Activated effector memory CD4-positive, alpha-beta T cell treated with Interleukin-2 at 50 U/mL for 16 hours (primary cell): ENCODE results near the gene SUSD6.
"Not testable (repeated sequence)": the region's sequence is repeated elsewhere in the genome, so short reads cannot be mapped to it uniquely, and the experiment has no call there.

Source experiments
- DNase-seq: peaks from one replicate; pipeline ENCODE4 v3.0.0-alpha.2; 2020

SUSD6 gene

DNA sequence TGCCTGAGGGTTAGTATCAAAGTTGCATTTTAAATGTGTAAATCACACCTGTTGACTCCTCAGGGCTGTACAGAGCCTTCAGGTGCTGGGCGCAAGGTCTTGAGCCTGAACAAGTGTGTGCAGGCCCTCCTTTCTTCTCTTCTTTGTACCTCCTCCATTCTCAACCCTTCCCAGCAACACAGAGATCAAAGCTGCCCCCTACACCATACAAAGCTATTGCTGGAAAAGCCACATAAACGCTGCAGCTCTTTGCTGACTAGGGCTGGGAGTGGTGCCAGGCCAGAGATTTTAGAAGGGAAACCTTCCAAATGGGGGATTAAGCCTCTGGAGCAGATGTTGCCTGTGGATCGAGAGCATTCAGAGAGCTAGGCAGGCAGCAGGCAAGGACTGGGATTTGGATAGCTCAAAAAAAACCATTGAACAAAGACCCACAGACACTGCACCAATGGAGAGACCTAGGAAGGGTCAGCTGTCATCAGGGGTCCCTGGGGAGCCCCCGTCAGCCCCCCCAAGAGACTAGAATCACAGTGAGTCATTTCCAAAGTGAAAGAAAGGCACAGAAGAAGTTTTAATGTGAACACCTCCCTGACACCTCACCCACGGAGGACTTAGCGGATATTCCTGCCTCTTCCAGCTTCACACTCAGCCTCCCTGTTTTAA lies 18.2 kb upstream of the SUSD6 start:
- DNase-seq: no peak

DNA sequence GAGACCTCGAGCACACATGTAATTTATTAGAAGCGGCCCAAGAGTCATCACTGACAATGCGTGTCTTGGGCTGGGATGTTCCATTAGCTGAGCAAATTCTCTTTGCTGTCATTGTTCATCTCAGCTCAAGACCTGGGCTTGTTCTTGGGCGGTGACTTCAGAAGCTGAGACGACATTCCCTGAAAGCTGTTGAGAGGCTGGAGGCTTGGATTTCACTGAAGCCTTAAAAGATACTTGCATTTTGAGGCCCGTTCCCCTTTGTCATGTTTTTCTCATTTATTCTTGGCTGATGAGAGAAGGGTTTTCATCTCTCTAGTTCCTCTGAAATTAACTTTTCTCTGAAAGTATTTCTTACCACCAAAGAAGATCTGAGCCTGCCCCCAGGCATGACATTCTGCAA lies 16.6 kb upstream of the SUSD6 start:
- no peak for DNase-seq

DNA sequence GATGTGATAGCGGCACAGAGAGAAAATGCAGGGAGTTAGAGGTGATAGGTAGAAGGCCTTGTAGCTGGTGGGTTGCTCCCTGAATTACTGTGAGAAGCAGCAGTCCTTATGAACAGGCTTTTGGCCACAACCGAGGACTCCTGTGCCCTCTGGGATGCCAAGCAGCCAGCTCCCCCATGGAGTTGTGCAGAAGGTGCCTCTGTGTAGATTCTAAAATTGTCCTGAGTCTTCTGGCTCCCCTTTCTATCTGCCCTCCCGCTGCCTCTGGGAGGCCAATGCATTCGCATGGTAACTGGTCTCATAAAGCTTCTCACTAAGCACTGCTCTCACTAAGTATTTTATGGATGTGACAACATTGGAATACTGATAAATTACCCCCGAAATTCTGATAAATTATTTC lies 16.1 kb upstream of the SUSD6 start:
- DNase-seq: no peak

DNA sequence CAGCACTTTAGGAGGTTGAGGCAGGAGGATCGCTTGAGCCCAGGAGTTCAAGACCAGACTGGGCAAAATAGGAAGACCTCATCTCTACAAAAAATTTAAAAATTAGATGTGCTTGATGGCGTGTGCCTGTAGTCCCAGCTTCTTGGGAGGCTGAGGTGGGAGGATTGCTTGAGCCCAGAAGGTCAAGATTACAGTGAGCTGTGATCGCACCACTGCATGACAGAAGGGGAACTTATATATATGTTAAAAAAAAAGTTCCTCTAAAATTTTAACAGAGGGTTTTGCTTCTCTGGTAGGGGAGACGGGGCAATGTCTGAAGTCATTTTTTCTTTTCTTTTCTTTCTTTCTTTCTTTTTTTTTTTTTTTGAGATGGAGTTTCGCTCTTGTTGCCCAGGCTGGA lies 12.0 kb upstream of the SUSD6 start:
- DNase-seq: not testable (repeated sequence)

DNA sequence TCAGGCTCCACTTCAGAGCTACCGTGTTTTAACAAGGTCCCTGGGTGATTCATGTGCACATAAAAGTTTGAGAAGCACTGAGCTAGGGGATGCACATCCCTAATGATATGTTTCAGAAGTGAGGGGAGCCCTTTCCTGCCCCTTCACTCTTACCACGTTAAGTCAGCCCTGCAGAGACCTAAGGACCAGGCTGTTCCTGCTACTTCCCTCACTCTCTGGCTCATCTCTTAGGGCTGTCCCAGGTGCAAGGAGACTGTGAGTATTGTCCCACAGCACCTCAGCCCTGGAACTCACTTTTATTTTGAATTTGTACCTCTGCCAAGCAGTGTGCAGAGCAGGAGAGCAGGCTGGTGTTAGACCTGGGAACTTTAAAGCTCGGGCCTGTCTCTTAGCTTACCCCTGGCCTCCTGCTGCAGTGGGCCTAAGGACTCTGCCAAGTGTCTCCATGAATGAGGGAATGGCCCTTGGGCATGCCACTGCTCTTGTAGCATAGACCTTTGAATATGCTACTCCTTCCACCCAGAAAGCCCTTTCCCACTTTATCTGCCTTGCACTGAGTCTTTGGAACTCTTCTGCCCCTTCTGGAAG lies 11.0 kb upstream of the SUSD6 start:
- no peak for DNase-seq

DNA sequence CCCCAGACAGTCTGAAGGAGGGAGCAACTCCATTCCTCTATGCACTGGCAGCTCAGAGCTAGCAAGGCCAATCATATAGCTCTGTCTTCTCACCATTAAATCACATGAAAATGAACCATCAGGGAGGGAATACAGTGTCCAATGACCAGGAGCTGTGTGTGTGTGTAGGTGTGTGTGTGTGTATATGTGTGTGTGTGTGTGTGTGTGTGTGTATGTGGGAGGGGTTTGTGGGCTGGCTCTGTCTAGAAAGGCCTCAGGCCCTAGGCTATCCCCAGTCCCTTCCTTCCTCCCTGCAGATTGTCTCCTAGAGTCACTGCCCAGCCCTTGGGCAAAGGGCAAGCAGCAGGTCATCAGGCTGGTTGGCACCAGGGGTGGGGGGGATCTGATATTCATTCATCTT lies 5.7 kb upstream of the SUSD6 start:
- DNase-seq: no peak

DNA sequence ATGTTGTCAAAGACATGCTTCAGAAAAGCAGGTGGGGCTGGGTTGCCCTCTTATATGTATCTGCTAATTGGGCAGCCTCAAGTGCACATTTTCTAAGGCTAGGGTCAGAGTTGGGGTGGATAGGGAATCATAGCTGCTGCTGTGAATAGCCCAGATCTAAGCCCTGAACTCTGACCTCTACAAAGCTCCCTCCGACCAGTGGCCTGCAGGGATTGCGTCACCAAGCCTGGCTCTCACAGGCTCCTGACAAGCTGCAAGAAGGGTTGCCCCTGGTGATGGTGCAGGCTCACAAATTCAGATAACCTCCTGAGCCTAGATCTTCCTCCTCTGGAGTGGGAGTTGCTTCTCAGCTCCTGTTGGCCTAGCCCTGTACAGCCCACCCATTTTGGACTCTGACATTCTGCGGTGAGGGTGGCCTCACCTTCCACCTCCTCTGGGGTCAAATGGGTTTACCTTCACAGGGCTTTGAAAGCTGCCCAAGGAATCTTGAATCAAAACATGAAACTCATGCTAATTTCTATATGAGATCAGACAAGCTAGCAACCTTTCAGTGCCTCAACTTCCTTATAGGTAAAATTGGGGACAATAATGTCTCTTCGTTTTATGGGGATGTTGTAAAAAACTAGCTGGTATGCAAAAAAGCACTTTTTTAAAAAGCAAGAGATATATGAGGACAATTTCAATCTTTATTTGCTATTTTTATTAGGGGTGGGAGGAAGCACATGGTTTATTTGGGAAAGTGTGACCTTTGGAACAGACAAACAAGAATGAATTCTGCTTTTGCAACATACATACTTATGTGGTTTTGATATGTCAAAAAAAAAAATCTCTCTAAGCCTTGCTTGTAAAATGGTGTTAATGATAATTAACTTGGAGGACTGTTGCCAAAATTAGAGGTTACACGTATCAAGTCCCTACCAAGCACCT lies 4.9 kb upstream of the SUSD6 start:
- DNase-seq: no peak

DNA sequence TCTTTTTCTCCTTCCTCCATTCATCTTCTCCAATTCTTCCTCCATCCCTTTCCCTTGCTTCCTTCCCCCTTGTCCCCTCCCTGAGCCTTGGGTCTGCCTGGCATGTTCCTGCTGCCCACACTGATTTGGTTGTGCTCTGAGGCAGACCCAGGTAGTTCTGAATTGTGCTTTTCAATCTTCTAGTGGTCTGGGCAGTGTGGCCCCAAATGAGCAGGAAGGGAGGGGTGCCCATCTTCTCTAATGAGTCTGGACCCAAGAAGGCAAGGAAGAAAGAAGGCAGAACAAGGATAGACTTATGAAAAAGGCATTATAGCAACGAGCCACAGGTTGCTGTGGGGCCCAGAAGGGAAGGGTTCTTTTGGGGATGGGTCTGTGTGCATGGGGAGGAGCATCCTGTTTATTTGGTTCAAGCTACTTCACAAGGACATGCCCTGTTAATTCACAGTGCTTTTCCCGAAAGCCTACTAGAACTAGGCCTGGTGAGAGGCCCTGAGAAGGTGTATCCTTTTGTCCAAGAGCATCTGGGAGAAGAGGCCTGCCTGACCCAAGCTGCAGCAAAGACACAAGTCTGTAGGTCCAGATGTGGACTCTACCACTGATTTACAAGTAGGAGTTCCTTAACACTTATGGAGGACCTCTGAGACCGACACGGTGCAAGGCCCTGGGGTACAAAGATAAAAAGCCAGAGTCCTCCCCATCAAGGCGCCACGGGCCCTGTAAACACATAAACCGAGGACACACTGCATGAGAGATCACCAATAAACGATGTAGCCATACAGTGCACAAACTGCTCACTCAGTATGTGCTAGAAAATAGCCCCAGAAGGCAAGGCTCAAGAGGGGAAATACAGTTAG lies 1.1 kb upstream of the SUSD6 start:
- no peak for DNase-seq

DNA sequence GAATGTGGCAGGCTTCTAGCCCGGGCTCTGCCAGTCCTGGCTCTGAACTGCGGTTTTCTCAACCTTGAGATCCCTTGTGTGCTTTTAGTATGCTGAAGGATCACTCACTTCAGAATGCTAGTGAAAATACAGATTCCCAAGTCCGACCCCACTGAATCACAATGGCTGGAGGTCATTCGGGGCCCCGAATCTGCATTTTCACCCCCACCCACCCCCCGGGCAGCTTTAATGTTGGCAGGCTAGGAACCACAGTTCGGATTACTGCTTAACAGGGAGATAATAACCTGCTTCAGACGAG lies 573 bp upstream of the SUSD6 start:
- no peak for DNase-seq

DNA sequence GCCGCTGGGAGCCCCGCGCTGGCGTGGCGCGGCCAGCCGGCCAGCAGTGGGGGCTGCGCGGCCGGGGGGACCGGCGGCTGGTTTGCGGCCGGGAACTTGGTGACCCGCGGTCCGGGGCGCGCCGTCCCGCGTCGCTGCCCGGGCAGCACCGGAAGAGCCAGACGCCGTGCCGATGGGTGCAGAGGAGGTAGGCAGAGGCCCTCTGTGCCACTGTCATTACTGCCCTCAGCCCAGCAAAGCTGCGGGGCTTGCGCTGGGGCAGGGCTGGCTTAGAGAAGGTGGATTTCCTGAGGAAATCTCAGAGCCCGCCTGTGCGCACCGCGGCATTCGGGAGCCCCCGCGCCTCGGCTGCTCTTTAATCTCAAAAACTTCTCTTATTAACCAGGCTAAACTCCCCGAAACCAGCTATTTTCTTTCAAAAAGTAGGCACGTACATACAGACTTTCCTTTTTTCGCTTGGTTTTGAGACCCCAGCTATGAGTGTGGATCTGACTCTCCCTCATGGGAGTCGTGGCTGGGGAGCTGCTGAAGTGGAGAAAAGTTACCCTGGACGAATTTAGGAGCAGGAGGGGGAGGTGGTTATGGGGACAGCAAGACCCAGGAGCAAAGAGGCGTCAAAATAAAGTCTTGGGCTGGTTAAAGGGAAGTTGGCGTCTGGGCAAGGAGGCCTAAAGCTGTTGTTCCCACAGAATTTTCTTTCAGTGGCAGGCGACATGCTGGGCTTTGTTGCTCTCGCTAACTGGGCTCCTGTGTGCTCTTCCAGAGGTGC lies 802 bp downstream of the SUSD6 start:
- peak; percentile 46 for DNase-seq

DNA sequence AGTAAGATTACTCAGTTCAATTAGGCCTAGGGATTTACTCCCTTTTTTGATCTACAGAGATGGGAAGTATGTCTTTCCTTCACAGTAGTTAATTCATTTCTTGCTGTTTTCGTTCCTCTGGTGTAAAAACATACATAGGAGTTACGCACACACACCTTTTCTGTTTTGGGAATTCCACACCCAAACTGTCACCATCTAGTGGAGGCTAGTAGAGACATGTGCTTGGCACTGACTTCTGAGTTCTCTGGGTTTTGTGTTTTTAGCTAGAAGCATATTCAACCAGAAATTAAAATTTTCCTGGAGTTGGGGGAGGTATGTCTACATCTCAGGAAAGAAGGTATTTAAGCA lies 1.4 kb downstream of the SUSD6 start:
- no peak for DNase-seq

DNA sequence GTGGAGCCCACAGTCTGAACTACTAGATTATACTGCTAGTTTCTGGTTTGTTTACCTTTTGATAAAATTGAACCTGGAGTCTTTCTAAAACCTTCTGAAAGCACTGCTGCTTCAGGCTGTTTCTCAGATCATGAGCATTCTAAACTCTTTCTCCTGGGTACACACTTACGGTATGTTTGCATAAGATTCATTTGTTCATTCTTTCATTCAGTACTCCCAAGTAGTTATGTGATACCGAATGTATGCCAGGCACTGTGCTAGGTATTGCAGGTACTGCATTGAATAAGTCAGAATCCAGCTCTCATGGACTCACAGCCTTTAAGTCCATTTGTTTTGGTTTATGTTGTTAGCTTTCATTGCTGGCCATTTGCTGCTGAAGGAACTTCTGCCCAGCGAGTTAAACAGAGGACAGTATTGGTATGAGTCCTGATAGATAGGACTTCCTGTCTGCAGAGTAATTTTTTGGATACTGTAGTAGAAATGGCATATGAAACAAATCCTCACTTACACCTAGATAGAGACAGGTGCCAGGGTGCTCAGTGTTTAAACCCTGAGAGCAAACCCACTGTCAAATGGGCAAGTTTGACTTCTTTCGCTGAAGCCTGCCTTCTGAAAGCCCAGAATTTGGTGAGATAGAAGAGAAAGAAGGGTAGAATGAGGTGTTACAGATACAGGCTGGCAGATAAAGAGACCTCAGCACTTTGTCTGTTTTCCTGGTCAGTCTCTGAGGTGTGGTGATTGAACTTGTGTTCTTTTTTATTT lies 2.1 kb downstream of the SUSD6 start:
- DNase-seq: no peak

DNA sequence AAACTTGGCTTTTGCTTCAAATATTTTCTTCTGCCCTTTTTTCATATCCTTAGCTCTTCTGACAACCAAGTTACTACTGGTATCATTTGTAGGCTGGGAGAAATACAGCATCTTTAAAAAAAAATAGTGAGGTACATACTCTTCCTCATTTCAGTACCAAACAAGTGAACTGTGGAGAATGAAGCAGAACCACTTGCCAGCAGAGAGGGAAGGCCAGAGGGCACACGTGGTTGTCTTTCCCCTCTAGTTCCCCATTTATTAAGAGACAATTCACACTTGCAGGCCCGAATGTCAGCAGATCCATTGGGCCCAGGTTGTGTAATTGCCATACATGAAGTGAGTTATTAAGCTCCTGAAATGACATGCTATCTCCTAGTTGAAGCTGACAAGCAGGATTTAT lies 3.2 kb downstream of the SUSD6 start:
- no peak for DNase-seq

DNA sequence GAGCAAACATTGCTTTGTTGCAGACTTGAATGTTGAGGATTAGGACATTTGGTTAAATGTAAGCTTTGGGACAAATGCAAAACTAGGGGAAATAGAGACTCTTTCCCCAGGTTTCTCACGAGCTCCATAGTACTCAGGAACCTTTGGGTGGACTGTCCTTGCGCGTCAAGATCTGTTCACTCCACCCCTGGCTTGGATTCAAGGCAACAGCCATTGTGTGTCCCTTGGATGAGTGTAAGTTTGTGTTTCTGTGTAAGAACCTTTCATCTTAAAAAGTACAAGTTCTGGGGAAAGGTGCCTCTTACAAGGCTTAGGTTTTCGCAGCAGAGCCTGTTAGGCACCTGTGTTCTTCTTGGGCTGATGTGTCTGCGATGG lies 3.7 kb downstream of the SUSD6 start:
- DNase-seq: no peak

DNA sequence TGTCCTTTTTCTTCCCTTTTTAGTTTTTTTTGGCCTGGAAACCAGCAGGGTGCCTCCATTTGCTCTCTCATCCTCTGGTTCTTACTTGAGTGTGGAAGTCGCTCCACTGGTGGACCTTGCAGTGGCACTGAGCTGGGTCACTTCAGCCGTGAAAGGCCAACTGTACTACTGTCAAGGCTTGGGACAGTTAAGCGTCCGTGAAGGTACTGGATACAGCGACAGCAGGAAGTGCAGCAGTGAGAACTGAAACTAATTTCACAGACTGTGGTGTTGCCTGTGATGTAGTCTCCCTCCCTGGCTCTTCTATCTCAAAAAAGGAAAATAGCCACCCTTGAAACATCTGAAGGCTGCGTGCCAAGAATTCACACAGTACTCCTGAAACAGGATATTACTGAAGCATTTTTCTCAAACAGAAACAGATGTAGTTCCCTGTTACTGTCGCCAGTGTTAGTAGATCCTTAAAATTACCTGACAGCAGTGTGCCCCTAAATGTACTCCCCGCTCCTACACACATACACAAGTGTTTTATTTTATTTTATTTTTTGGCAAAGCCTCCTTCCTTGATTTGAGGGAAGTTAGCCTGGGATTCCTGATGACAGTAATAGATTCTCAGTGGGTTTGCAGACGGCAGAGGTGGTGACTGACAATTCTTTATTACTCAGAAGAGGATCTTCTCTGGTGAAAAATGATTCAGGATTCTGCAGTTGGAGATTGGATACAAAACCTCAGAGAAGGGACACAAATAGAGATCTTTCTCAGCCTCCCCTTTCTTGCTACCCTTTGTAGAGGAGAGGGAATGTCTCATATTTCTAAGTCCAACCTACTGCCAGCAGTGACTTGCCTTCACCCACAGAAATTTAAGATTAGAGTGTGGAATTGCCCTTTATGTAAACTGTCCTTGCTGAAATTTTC lies 4.4 kb downstream of the SUSD6 start:
- DNase-seq: peak; percentile 30

DNA sequence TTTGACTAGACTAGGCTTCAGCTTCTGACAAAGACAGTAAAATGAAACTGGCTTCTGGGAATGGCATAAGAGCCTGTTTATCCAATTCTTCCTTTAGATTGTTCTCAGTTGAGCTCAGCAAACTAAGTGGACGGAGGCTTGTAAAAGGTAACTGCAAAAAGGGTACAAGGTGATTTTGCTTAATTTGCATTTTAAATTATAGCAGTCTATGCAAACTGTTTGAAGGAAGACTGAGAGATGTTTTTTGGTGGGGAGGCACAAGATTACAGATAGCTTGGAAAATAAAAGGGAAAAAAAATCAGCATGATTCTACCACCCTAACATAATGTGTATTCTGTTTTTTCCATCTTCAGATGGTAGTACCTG lies 5.0 kb downstream of the SUSD6 start:
- no peak for DNase-seq

DNA sequence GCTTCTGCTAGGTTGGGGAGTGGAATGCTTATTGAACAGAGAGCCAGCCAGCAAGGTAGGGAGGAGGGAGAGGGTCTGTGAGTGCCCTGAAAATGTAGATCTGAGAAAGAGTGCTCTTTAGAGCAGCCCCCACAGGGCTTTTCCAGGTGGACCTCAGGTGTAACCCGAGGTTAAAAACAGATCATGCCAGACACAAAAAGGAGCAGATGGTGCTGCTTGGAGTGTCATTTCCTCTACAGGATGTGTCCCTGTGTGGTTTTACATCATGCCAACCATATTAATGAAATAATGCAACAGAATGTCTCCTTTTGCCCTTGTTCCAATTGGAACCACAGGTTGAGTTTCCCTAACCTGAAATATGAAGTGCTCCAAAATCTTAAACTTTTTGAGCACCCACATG lies 6.4 kb downstream of the SUSD6 start:
- no peak for DNase-seq

DNA sequence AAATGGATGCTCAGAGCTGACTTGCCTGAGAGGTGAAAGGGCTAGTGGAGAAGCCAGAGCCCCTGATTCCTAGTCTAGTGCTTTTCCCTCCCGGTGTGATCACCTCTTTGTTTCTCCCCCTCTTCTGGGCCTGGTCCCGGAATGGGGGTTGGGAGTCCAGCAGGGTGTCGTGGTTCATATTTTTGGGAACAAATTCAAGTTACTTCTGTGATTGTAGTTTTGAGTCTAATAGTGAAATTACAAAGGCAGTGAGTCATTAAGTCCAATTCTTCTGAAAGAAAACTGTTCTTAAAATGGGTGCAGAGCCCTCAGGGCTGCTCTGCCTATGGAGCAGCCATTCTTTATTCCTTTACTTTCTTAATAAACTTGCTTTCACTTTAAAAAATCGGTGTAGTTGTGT lies 7.6 kb downstream of the SUSD6 start:
- no peak for DNase-seq

DNA sequence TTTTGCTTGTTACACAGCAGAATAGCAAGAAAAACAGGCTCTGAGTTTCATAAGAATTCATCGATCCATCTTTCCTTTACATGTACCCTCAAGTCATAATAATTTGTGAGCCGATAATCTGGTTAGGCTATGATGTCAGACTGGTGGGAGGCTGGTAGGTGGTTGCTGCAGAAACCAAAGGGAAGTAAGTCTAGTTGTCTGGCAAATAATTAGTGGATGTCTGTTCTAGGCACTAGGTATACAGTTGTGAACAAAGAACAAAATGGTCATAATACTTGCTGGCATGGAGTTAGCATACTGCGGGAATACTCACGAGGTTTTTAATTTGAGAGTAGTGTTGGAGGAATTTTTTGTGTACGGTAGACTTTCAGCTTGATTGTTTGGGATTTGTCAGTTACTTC lies 8.8 kb downstream of the SUSD6 start:
- DNase-seq: no peak

DNA sequence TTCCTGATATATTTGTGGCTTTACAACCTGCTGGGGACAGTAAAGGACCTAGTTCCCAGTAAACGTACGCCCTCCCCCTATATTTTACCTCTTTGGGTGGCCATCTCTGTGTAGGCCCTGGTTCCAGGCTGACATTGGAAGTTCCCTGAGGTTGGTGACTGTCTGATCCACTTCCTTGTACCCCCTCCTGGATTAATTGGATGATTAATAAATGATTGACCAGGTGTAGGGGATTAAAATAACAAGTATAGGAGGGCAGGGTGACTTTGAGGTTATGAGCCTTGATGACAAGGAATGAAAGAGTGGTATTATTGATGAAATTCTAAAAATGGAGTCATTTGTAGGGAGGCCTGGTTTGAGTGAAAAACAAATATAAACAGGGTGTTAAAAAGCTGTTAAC lies 9.6 kb downstream of the SUSD6 start:
- no peak for DNase-seq

DNA sequence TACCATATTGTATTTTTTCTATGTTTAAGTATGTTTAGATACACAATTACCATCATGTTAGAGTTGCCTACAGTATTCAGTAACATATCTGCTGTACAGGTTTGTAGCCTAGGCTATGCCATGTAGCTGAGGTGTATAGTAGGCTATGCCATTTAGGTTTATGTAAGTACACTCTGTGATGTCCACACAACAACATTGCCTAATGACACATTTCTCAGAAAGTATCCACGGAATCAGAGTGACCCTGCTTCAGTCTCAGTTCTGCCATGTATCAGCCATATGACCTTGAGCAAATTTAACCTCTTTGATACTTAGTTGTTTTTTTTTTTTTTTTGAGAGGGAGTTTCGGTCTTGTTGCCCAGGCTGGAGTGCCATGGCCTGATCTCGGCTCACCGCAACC lies 12.7 kb downstream of the SUSD6 start:
- no peak for DNase-seq
